Activated naive CD8-positive, alpha-beta T cell treated with anti-CD3 and anti-CD28 coated beads for 36 hours (primary cell): Measurements from ENCODE around the gene DNAJB13. TPM values are rescaled to one million over a fixed set of nuclear protein-coding genes. Genes with fewer than 3 reads are reported as not detected.
"Not testable (repeated sequence)": the region's sequence is repeated elsewhere in the genome, so short reads cannot be mapped to it uniquely, and the experiment has no call there.

ENCODE experiments used
- DNase-seq: peaks from one replicate; pipeline ENCODE4 v3.0.0; 2021
- H3K27ac Mint-ChIP-seq: one replicate; pipeline ENCODE4 v1.8.0; 2022; ENCODE audit warnings: mild to moderate bottlenecking, moderate library complexity, mixed read lengths
- H3K27me3 Mint-ChIP-seq: one replicate; pipeline ENCODE4 v1.8.0; 2022; ENCODE audit warnings: mild to moderate bottlenecking, mixed read lengths
- H3K36me3 Mint-ChIP-seq: one replicate; pipeline ENCODE4 v1.8.0; 2021; ENCODE audit warnings: mild to moderate bottlenecking, mixed read lengths
- H3K4me1 Mint-ChIP-seq: one replicate; pipeline ENCODE4 v1.8.0; 2021; ENCODE audit warnings: mixed read lengths
- H3K4me3 Mint-ChIP-seq: one replicate; pipeline ENCODE4 v1.8.0; 2022; ENCODE audit warnings: mild to moderate bottlenecking, moderate library complexity, mixed read lengths
- H3K9me3 Mint-ChIP-seq: one replicate; pipeline ENCODE4 v1.8.0; 2022; ENCODE audit warnings: mixed read lengths
- total RNA-seq, 2 experiments: library from RNA; stranded (reverse); gene quantifications; one replicate each; pipeline ENCODE4 v1.2.3, GENCODE V29; 2021

DNAJB13 gene
- total RNA-seq, 2 experiments from 2014 or later, result 0.18 to 0.21 TPM

- H3K9me3 Mint-ChIP-seq, result no peaks in the 10 kb centered on the region
- peak overlapping the region; percentile 98 for H3K27ac Mint-ChIP-seq
- no peaks in the 10 kb centered on the region for H3K27me3 Mint-ChIP-seq
- H3K4me1 Mint-ChIP-seq, result peaks cover 68% of the 10 kb centered on the region
- H3K36me3 Mint-ChIP-seq, result peaks cover 68% of the 10 kb centered on the region
- peak; percentile 80 for DNase-seq
- H3K4me3 Mint-ChIP-seq, result peak overlapping the region; percentile 92
Observed at GRCh38 chr11:73980001-73980961, 29.5 kb downstream of the DNAJB13 start.

GRCh38 chr11:73981051-73981805 is 30.4 kb downstream of the DNAJB13 start:
- Mint-ChIP-seq H3K4me1 (peaks cover 67% of the 10 kb centered on the region), H3K4me3 (peak overlapping the region; percentile 92), H3K27ac (peak overlapping the region; percentile 98), H3K9me3 (no peaks in the 10 kb centered on the region), H3K27me3 (no peaks in the 10 kb centered on the region), H3K36me3 (peaks cover 61% of the 10 kb centered on the region)
- no peak for DNase-seq

GRCh38 chr11:73982595-73982989 is 31.8 kb downstream of the DNAJB13 start, which contains the start of gene UCP2:
UCP2 (minus strand) TSS chr11:73982843; CDS start chr11:73978378, 4,465 bp downstream.
- Mint-ChIP-seq H3K27me3 (no peaks in the 10 kb centered on the region), H3K27ac (peak within 1 kb of the TSS; percentile 98), H3K4me1 (peaks cover 54% of the 10 kb centered on the region), H3K4me3 (peak within 1 kb of the TSS; percentile 92), H3K9me3 (no peaks in the 10 kb centered on the region), H3K36me3 (peaks cover 48% of the 10 kb centered on the region)
- DNase-seq, result peak; percentile 89

- Mint-ChIP-seq H3K27ac (peak overlapping the region; percentile 98), H3K4me1 (peaks cover 51% of the 10 kb centered on the region), H3K36me3 (peaks cover 42% of the 10 kb centered on the region)
Observed at GRCh38 chr11:73982990-73983740, 32.3 kb downstream of the DNAJB13 start.

GRCh38 chr11:73983741-73984538 is 33.1 kb downstream of the DNAJB13 start:
- Mint-ChIP-seq H3K27ac (peak overlapping the region; percentile 98), H3K9me3 (no peaks in the 10 kb centered on the region), H3K27me3 (no peaks in the 10 kb centered on the region), H3K4me1 (peaks cover 43% of the 10 kb centered on the region), H3K36me3 (peaks cover 35% of the 10 kb centered on the region), H3K4me3 (peak overlapping the region; percentile 92)
- no peak for DNase-seq

More at GRCh38 chr11:73982990-73983740, 32.3 kb downstream of the DNAJB13 start:
- Mint-ChIP-seq H3K9me3 (no peaks in the 10 kb centered on the region), H3K27me3 (no peaks in the 10 kb centered on the region), H3K4me3 (peak overlapping the region; percentile 92)
- DNase-seq, result peak; percentile 96

- not testable (repeated sequence) for DNase-seq, H3K27me3 Mint-ChIP-seq, H3K4me3 Mint-ChIP-seq, H3K9me3 Mint-ChIP-seq
- H3K4me1 Mint-ChIP-seq, result peaks cover 29% of the 10 kb centered on the region
- peaks cover 19% of the 10 kb centered on the region for H3K36me3 Mint-ChIP-seq
- peak overlapping the region; percentile 69 for H3K27ac Mint-ChIP-seq
Observed at GRCh38 chr11:73985661-73986060, 34.8 kb downstream of the DNAJB13 start.

GRCh38 chr11:73988227-73988626 is 37.4 kb downstream of the DNAJB13 start:
- H3K27ac Mint-ChIP-seq, result no peak overlapping the region
- H3K27me3 Mint-ChIP-seq, result no peaks in the 10 kb centered on the region
- no peaks in the 10 kb centered on the region for H3K36me3 Mint-ChIP-seq
- H3K9me3 Mint-ChIP-seq, result no peaks in the 10 kb centered on the region
- peaks cover 45% of the 10 kb centered on the region for H3K4me1 Mint-ChIP-seq
- no peak overlapping the region for H3K4me3 Mint-ChIP-seq
- no peak for DNase-seq

- H3K4me3 Mint-ChIP-seq, result no peak overlapping the region
- H3K27me3 Mint-ChIP-seq, result no peaks in the 10 kb centered on the region
- H3K9me3 Mint-ChIP-seq, result no peaks in the 10 kb centered on the region
- no peak for DNase-seq
- H3K36me3 Mint-ChIP-seq, result no peaks in the 10 kb centered on the region
- H3K4me1 Mint-ChIP-seq, result peaks cover 38% of the 10 kb centered on the region
- H3K27ac Mint-ChIP-seq, result no peak overlapping the region
Observed at GRCh38 chr11:73989156-73989555, 38.3 kb downstream of the DNAJB13 start.

- H3K27me3 Mint-ChIP-seq, result no peaks in the 10 kb centered on the region
- peaks cover 41% of the 10 kb centered on the region for H3K4me1 Mint-ChIP-seq
- no peaks in the 10 kb centered on the region for H3K36me3 Mint-ChIP-seq
- no peak overlapping the region for H3K4me3 Mint-ChIP-seq
- no peak for DNase-seq
- peak overlapping the region; percentile 23 for H3K27ac Mint-ChIP-seq
- H3K9me3 Mint-ChIP-seq, result no peaks in the 10 kb centered on the region
Observed at GRCh38 chr11:73990730-73991129, 39.9 kb downstream of the DNAJB13 start.

- Mint-ChIP-seq H3K27me3 (no peaks in the 10 kb centered on the region), H3K36me3 (no peaks in the 10 kb centered on the region), H3K9me3 (no peaks in the 10 kb centered on the region), H3K27ac (peak overlapping the region; percentile 58), H3K4me1 (peaks cover 44% of the 10 kb centered on the region), H3K4me3 (no peak overlapping the region)
- DNase-seq, result no peak
Observed at GRCh38 chr11:73991471-73992006, 40.7 kb downstream of the DNAJB13 start.

GRCh38 chr11:73995247-73995646 is 44.4 kb downstream of the DNAJB13 start:
- peak overlapping the region; percentile 75 for H3K4me3 Mint-ChIP-seq
- no peak for DNase-seq
- H3K36me3 Mint-ChIP-seq, result peaks cover 3% of the 10 kb centered on the region
- H3K4me1 Mint-ChIP-seq, result peaks cover 71% of the 10 kb centered on the region
- H3K27me3 Mint-ChIP-seq, result no peaks in the 10 kb centered on the region
- H3K9me3 Mint-ChIP-seq, result no peaks in the 10 kb centered on the region
- H3K27ac Mint-ChIP-seq, result peak overlapping the region; percentile 95

- H3K27me3 Mint-ChIP-seq, result no peaks in the 10 kb centered on the region
- H3K4me3 Mint-ChIP-seq, result peak overlapping the region; percentile 75
- H3K4me1 Mint-ChIP-seq, result peaks cover 74% of the 10 kb centered on the region
- DNase-seq, result no peak
- peak overlapping the region; percentile 95 for H3K27ac Mint-ChIP-seq
- H3K9me3 Mint-ChIP-seq, result no peaks in the 10 kb centered on the region
- H3K36me3 Mint-ChIP-seq, result peaks cover 5% of the 10 kb centered on the region
Observed at GRCh38 chr11:73995731-73996130, 44.9 kb downstream of the DNAJB13 start.

- Mint-ChIP-seq H3K4me1 (peaks cover 73% of the 10 kb centered on the region), H3K27me3 (no peaks in the 10 kb centered on the region), H3K36me3 (peaks cover 7% of the 10 kb centered on the region), H3K27ac (peak overlapping the region; percentile 95), H3K4me3 (peak overlapping the region; percentile 75), H3K9me3 (no peaks in the 10 kb centered on the region)
- DNase-seq, result no peak
Observed at GRCh38 chr11:73996161-73996747, 45.4 kb downstream of the DNAJB13 start.
